GM12878 (cell line): Measurements from ENCODE around the gene CPT1C. TPM values are rescaled to one million over a fixed set of nuclear protein-coding genes. Genes with fewer than 3 reads are reported as not detected.
A peak's percentile ranks its signal among the peaks of the same experiment; 100 is the strongest.

Experiments
- ATAC-seq: fragments of 200-7000 bp; cut with Tn5 transposase; 3 replicates; pipeline ENCODE4 v1.9.1; 2020; ENCODE audit warnings: mild to moderate bottlenecking, moderate library complexity
- BruUV-seq: library from RNA; stranded (reverse); fragments of 400-500 nt; replicated peaks from 2 replicates; lab custom pipeline; 2021; lab: Mats Ljungman, UMichigan
- CTCF ChIA-PET: fragments of 300-600 bp; sonication (Branson Sonifier 250); formaldehyde crosslinking; extraction: SDS; loops from one replicate; lab custom pipeline; 2021; ENCODE audit warnings: inconsistent platforms; lab: Yijun Ruan, JAX
- POLR2A ChIA-PET: fragments of 350-600 bp; formaldehyde crosslinking; extraction: SDS; loops from one replicate; lab custom pipeline; 2021; ENCODE audit warnings: inconsistent platforms; lab: Charles Lee
- RAD21 ChIA-PET: fragments of 300-600 bp; sonication (Branson Sonifier 250); formaldehyde crosslinking; loops from one replicate; lab custom pipeline; 2023; ENCODE audit warnings: antibody characterized with exemption; ENCODE audit not compliant: unreplicated experiment; lab: Charles Lee
- SMC1A ChIA-PET: fragments of 300-600 bp; sonication (Branson Sonifier 250); formaldehyde crosslinking; loops from one replicate; lab custom pipeline; 2023; ENCODE audit not compliant: unreplicated experiment, uncharacterized antibody; lab: Charles Lee
- DNase-seq: peaks from one replicate; pipeline ENCODE4 v3.0.0-alpha.2; 2011; ENCODE audit warnings: low read depth, low spot score
- FAIRE-seq: peaks from 3 replicates; lab custom pipeline; 2011; peaks lifted over from hg19 to GRCh38; lab: Jason Lieb, UNC
- H2AFZ ChIP-seq: 2 replicates; pipeline ENCODE4 v1.6.0; 2011; ENCODE audit warnings: low read depth, low read length, control low read depth; ENCODE audit not compliant: control insufficient read depth
- H3K27ac ChIP-seq: 2 replicates; pipeline ENCODE4 v1.5.1; 2011; ENCODE audit warnings: control low read depth; ENCODE audit not compliant: control insufficient read depth, insufficient read depth
- H3K27me3 ChIP-seq, 2 experiments: replicated peaks in 1 of 2; 2 replicates each; pipeline versions ENCODE4 v1.6.0 to v1.6.1; 2011; ENCODE audit warnings: low read length in 1 of 2; ENCODE audit not compliant: control insufficient read depth in 2 of 2, insufficient read depth in 2 of 2
- H3K36me3 ChIP-seq, 2 experiments: 2 replicates each; pipeline ENCODE4 v1.5.1; 2011; ENCODE audit warnings: low read length in 1 of 2; ENCODE audit not compliant: control insufficient read depth in 2 of 2, insufficient read depth in 2 of 2
- H3K4me1 ChIP-seq: 2 replicates; pipeline ENCODE4 v1.6.1; 2011; ENCODE audit warnings: mild to moderate bottlenecking, low read length, moderate library complexity, mixed read lengths; ENCODE audit not compliant: control insufficient read depth, insufficient read depth
- H3K4me2 ChIP-seq: 2 replicates; pipeline ENCODE4 v1.6.0; 2011; ENCODE audit warnings: control low read depth; ENCODE audit not compliant: control insufficient read depth, insufficient read depth
- H3K4me3 ChIP-seq: fragments of 200-600 bp; sonication (generic); 2 replicates; pipeline ENCODE4 v1.5.1; 2016
- H3K79me2 ChIP-seq: 2 replicates; pipeline ENCODE4 v1.6.0; 2011; ENCODE audit warnings: low read length; ENCODE audit not compliant: control insufficient read depth, insufficient read depth
- H3K9ac ChIP-seq: 2 replicates; pipeline ENCODE4 v1.8.0; 2011; ENCODE audit warnings: low read length, control low read depth, mixed read lengths; ENCODE audit not compliant: control insufficient read depth, insufficient read depth
- H3K9me3 ChIP-seq: replicated peaks from 3 replicates; pipeline ENCODE4 v1.5.1; 2011; ENCODE audit warnings: mild to moderate bottlenecking, low read length; ENCODE audit not compliant: control insufficient read depth, insufficient read depth
- H4K20me1 ChIP-seq: 2 replicates; pipeline ENCODE4 v1.6.0; 2011; ENCODE audit not compliant: control insufficient read depth, insufficient read depth
- CHD1 ChIP-seq: IDR thresholded peaks from 2 replicates; pipeline ENCODE4 v1.6.1; 2012; ENCODE audit warnings: low read depth, low read length, improper control_type of control experiment
- CHD2 ChIP-seq: IDR thresholded peaks from 2 replicates; pipeline ENCODE4 v1.6.1; 2011; ENCODE audit warnings: low read depth, low read length, improper control_type of control experiment, borderline replicate concordance
- CREM ChIP-seq: IDR thresholded peaks from 2 replicates; pipeline ENCODE4 v1.6.1; 2014; ENCODE audit warnings: antibody characterized with exemption, low read depth
- FOS ChIP-seq: IDR thresholded peaks from 3 replicates; pipeline ENCODE4 v1.6.1; 2011; ENCODE audit warnings: borderline replicate concordance; ENCODE audit not compliant: insufficient read length; ENCODE audit errors: extremely low read depth
- FOXK2 ChIP-seq: fragments of 450-650 bp; IDR thresholded peaks from 2 replicates; pipeline ENCODE4 v1.6.1; 2017; ENCODE audit warnings: mild to moderate bottlenecking, moderate library complexity
- GABPA ChIP-seq: IDR thresholded peaks from 2 replicates; pipeline ENCODE4 v1.6.1; 2014; ENCODE audit warnings: antibody characterized with exemption, low read depth, mild to moderate bottlenecking, inconsistent platforms
- HDAC6 ChIP-seq: fragments of 200-600 bp; sonication (generic); IDR thresholded peaks from one replicate; pipeline ENCODE4 v1.8.0; 2017; ENCODE audit warnings: antibody characterized with exemption; ENCODE audit not compliant: unreplicated experiment
- IKZF1 ChIP-seq: fragments of 450-650 bp; conservative IDR thresholded peaks from 2 replicates; pipeline ENCODE4 v1.6.1; 2017; ENCODE audit warnings: antibody characterized with exemption, mild to moderate bottlenecking
- NRF1 ChIP-seq: conservative IDR thresholded peaks from 2 replicates; pipeline ENCODE4 v1.6.1; 2011; ENCODE audit warnings: mild to moderate bottlenecking, low read depth, low read length, improper control_type of control experiment
- POLR2AphosphoS5 ChIP-seq: IDR thresholded peaks from 2 replicates; pipeline ENCODE4 v1.6.1; 2011; ENCODE audit warnings: mild to moderate bottlenecking, low read length, inconsistent platforms
- RBBP5 ChIP-seq: fragments of 200-600 bp; sonication (generic); conservative IDR thresholded peaks from 2 replicates; pipeline ENCODE4 v1.6.1; 2016
- RCOR1 ChIP-seq: conservative IDR thresholded peaks from 2 replicates; pipeline ENCODE4 v1.6.1; 2012; ENCODE audit warnings: low read depth, low read length, improper control_type of control experiment
- SP1 ChIP-seq: IDR thresholded peaks from one replicate; pipeline ENCODE4 v1.6.1; 2011; ENCODE audit warnings: low read depth, low read length
- SREBF2 ChIP-seq: IDR thresholded peaks from 2 replicates; pipeline ENCODE4 v1.6.1; 2012; ENCODE audit warnings: mild to moderate bottlenecking, low read length
- TAF1 ChIP-seq: IDR thresholded peaks from 2 replicates; pipeline ENCODE4 v1.6.1; 2011; ENCODE audit warnings: mild to moderate bottlenecking, low read depth, low read length, borderline replicate concordance
- WGBS: methylation state at CpG from one replicate; pipeline ENCODE4 v1.1.6; 2016; ENCODE audit warnings: low lambda C conversion rate; ENCODE audit not compliant: insufficient replicate concordance, insufficient coverage; ENCODE audit errors: missing lambda C conversion rate; 5-methylcytosine and 5-hydroxymethylcytosine counted together
- in situ Hi-C: fragments of 300-500 bp; cut with MboI; formaldehyde crosslinking; loops from 9 replicates; pipeline ENCODE4 v1.14.3; 2018; ENCODE audit warnings: mixed read lengths
- intact Hi-C: fragments of 100-400 bp; cut with micrococcal nuclease; formaldehyde crosslinking; loops from one replicate; pipeline ENCODE4 v1.14.2; 2022; ENCODE audit not compliant: unreplicated experiment
- polyA plus RNA-seq, 11 experiments: library from polyadenylated mRNA; depleted of rRNA in 4 of 11; unstranded in 6 of 11; stranded (reverse) in 5 of 11; fragments of >200 nt; fragmentation: Nextera tagmentation in 4 of 11; fragmentation: Illumina TruSeq in 1 of 11; extraction: Ambion mirVana in 4 of 11; extraction: Trizol in 1 of 11; gene quantifications; 1 replicate in 1 of 11; 2 replicates in 10 of 11; pipeline versions ENCODE4 v1.2.1 to v1.2.3, GENCODE V29; 2011 to 2016; ENCODE audit warnings: inconsistent platforms in 2 of 11, missing spikeins in 2 of 11, low read depth in 1 of 11
- total RNA-seq, 4 experiments: library from RNA; depleted of rRNA in 3 of 4; stranded (reverse); fragments of >200 nt in 3 of 4; fragmentation: Illumina TruSeq in 1 of 4; extraction: Trizol in 1 of 4; gene quantifications; 2 replicates each; pipeline versions ENCODE4 v1.2.1 to v1.2.3, GENCODE V29; 2013 to 2021
- TF ChIP-seq, protein P1 (sequence below): IDR thresholded peaks from 2 replicates; pipeline ENCODE4 v1.6.1; 2011; ENCODE audit warnings: mild to moderate bottlenecking, low read depth, low read length, moderate library complexity; ENCODE audit not compliant: insufficient replicate concordance
- TF ChIP-seq, protein P2 (sequence below): fragments of 450-650 bp; conservative IDR thresholded peaks from 2 replicates; pipeline ENCODE4 v1.6.1; 2017; ENCODE audit warnings: mild to moderate bottlenecking, moderate library complexity
- TF ChIP-seq, protein P3 (sequence below): IDR thresholded peaks from 2 replicates; pipeline ENCODE4 v1.6.1; 2012; ENCODE audit warnings: low read depth, low read length, improper control_type of control experiment
- TF ChIP-seq, protein P4 (sequence below): fragments of 150-350 bp; IDR thresholded peaks from 2 replicates; pipeline ENCODE4 v1.6.1; 2014; ENCODE audit warnings: mild to moderate bottlenecking, low read depth, low read length

The CPT1C gene
- total and polyA plus RNA-seq, 10 of the 15 experiments (the other 5 are each of a cell fraction or from before 2014, with no cell fraction given) = 0.04 to 0.56 (median 0.21) TPM; not detected in 3

DNA sequence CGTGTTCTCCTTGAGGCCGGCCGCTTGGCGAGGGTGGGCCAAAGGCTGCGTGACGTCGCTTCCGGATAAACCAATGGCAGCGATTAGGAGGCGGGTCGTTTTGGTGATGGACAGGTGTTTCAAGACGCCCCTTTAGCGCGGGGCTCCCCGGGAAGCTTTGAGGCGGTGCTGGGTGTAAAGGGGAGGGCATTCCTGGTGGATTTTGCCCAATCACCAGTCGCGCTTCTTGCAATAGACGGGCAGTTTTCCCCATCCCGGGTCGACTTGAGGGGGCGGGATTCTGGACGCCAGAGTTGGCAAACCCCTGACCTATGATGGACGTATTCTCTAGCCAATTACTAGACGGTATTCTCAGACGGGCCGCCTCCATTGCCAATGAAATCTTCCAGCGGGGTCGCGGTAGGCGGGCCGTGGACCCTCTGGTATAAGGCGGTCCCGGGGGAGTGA is 14.1 kb upstream of the CPT1C start:
- Histone ChIP-seq H3K9ac (peak overlapping the region; percentile 98), H3K27me3 (no peaks in the 10 kb centered on the region), H3K27ac (peak overlapping the region; percentile 99), H3K79me2 (peaks cover 44% of the 10 kb centered on the region), H3K4me3 (peak overlapping the region; percentile 100), H2AFZ (no peak overlapping the region), H3K4me1 (peaks cover 36% of the 10 kb centered on the region), H4K20me1 (peaks cover 11% of the 10 kb centered on the region), H3K9me3 (no peaks in the 10 kb centered on the region), H3K4me2 (no peak overlapping the region), H3K36me3 (peaks cover 2 to 5% of the 10 kb centered on the region in 2 experiments)
- ATAC-seq (peak; percentile 72), DNase-seq (peak; percentile 99), FAIRE-seq (no peak)
- RAD21 ChIA-PET = interaction anchor here (0.6 to 8.6 kb wide), 14 partner anchors 12 to 226 kb away, joined by 3 to 131 read pairs (median 5); partner anchors contain the start of genes AP2A1, BCL2L12, IRF3 and NOSIP
- CTCF ChIA-PET = interaction anchor here (1.1 to 10.5 kb wide), 7 partner anchors 11 to 203 kb away, joined by 3 to 130 read pairs (median 24); partner anchors contain the start of genes BCL2L12, IRF3, PRR12 and RRAS
- POLR2A ChIA-PET = interaction anchor here (0.6 to 11.2 kb wide), 22 partner anchors 11 to 432 kb away, joined by 3 to 200 read pairs (median 4); partner anchors contain the start of genes AP2A1, BCL2L12, IRF3 and NOSIP
- SMC1A ChIA-PET = interaction anchor here (0.5 to 2.7 kb wide), 11 partner anchors 13 to 308 kb away, joined by 3 to 11 read pairs (median 3); partner anchors contain the start of genes NOSIP, PRR12, PRRG2 and RPS11
- WGBS = 1% methylated on average over 34 of the region's 34 CpGs
- intact Hi-C loops (loop anchor here (1.0 to 5.0 kb wide), 4 partner anchors 37 to 190 kb away; partner anchors contain the start of genes PNKP, RPS11 and RRAS), in situ Hi-C loops (no loop called here)
- BruUV-seq = no TSS peak
- TF ChIP-seq CHD2 = peak; percentile 93; the same call in 1 of the 2 replicates
- TF ChIP-seq, protein P1, sequence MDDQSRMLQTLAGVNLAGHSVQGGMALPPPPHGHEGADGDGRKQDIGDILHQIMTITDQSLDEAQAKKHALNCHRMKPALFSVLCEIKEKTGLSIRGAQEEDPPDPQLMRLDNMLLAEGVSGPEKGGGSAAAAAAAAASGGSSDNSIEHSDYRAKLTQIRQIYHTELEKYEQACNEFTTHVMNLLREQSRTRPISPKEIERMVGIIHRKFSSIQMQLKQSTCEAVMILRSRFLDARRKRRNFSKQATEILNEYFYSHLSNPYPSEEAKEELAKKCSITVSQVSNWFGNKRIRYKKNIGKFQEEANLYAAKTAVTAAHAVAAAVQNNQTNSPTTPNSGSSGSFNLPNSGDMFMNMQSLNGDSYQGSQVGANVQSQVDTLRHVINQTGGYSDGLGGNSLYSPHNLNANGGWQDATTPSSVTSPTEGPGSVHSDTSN = peak; percentile 93
- TF ChIP-seq RBBP5 = no peak
- TF ChIP-seq SREBF2 = no peak
- no peak; the same call in 1 of the 2 replicates for TF ChIP-seq CREM
- TF ChIP-seq, protein P2, sequence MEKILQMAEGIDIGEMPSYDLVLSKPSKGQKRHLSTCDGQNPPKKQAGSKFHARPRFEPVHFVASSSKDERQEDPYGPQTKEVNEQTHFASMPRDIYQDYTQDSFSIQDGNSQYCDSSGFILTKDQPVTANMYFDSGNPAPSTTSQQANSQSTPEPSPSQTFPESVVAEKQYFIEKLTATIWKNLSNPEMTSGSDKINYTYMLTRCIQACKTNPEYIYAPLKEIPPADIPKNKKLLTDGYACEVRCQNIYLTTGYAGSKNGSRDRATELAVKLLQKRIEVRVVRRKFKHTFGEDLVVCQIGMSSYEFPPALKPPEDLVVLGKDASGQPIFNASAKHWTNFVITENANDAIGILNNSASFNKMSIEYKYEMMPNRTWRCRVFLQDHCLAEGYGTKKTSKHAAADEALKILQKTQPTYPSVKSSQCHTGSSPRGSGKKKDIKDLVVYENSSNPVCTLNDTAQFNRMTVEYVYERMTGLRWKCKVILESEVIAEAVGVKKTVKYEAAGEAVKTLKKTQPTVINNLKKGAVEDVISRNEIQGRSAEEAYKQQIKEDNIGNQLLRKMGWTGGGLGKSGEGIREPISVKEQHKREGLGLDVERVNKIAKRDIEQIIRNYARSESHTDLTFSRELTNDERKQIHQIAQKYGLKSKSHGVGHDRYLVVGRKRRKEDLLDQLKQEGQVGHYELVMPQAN = no peak
- TF ChIP-seq, protein P3, sequence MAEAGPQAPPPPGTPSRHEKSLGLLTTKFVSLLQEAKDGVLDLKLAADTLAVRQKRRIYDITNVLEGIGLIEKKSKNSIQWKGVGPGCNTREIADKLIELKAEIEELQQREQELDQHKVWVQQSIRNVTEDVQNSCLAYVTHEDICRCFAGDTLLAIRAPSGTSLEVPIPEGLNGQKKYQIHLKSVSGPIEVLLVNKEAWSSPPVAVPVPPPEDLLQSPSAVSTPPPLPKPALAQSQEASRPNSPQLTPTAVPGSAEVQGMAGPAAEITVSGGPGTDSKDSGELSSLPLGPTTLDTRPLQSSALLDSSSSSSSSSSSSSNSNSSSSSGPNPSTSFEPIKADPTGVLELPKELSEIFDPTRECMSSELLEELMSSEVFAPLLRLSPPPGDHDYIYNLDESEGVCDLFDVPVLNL = 0 out of 2 replicates have a peak, but pooled peaks have one; percentile 23
- peak; percentile 93 for TF ChIP-seq SP1
- TF ChIP-seq POLR2AphosphoS5 = no peak
- TF ChIP-seq FOXK2 = no peak
- TF ChIP-seq, protein P4, sequence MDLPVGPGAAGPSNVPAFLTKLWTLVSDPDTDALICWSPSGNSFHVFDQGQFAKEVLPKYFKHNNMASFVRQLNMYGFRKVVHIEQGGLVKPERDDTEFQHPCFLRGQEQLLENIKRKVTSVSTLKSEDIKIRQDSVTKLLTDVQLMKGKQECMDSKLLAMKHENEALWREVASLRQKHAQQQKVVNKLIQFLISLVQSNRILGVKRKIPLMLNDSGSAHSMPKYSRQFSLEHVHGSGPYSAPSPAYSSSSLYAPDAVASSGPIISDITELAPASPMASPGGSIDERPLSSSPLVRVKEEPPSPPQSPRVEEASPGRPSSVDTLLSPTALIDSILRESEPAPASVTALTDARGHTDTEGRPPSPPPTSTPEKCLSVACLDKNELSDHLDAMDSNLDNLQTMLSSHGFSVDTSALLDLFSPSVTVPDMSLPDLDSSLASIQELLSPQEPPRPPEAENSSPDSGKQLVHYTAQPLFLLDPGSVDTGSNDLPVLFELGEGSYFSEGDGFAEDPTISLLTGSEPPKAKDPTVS = 0 out of 2 replicates have a peak, but pooled peaks have one; percentile 25
- TF ChIP-seq RCOR1 = 0 out of 2 replicates have a peak, but pooled peaks have one; percentile 56
- TF ChIP-seq HDAC6 = no peak
- no peak for TF ChIP-seq IKZF1
- TF ChIP-seq GABPA = peak; percentile 44; the same call in 1 of the 2 replicates
- TF ChIP-seq TAF1 = no peak
- peak; percentile 86 for TF ChIP-seq FOS
- no peak for TF ChIP-seq CHD1
- TF ChIP-seq NRF1 = no peak; the same call in 1 of the 2 replicates
